ENCODE measurements around the gene SERPINF2.
"Not testable (repeated sequence)": the region's sequence is repeated elsewhere in the genome, so short reads cannot be mapped to it uniquely, and the experiment has no call there.

The SERPINF2 gene

DNA sequence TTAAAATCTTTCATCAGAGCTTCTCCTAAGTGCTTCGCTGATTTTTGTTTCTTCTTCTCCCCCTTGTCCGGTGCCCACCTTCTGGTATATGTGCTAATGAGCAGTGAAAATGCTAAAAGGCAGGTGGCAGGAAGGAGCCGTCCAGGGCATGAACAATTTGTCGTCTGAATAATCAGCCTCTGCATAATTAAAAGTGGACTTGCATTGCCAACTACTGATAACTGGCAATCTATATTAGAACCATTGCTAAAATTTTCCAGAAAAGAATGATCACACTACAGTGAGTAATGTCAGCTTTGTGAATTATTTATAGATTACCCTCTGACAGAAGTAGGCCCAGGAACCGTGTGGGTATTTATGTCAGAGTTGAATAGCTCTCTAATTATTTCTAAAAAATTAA is 47.3 kb downstream of the SERPINF2 start:
- Histone ChIP-seq H3K27ac (ENCODE audit: low read length) (no peak overlapping the region), H3K9ac (ENCODE audit: low read length) (no peak overlapping the region), H3K27me3 (ENCODE audit: control insufficient read depth, insufficient read depth, low read length) (no peaks in the 10 kb centered on the region), H3K4me1 (ENCODE audit: control insufficient read depth, low read depth, low read length) (no peaks in the 10 kb centered on the region), H3K4me3 (ENCODE audit: low read length) (no peak overlapping the region), H3K9me3 (ENCODE audit: control insufficient read depth, low read depth, low read length) (no peaks in the 10 kb centered on the region), H3K36me3 (ENCODE audit: control insufficient read depth, low read depth, low read length) (peaks cover 21% of the 10 kb centered on the region)

DNA sequence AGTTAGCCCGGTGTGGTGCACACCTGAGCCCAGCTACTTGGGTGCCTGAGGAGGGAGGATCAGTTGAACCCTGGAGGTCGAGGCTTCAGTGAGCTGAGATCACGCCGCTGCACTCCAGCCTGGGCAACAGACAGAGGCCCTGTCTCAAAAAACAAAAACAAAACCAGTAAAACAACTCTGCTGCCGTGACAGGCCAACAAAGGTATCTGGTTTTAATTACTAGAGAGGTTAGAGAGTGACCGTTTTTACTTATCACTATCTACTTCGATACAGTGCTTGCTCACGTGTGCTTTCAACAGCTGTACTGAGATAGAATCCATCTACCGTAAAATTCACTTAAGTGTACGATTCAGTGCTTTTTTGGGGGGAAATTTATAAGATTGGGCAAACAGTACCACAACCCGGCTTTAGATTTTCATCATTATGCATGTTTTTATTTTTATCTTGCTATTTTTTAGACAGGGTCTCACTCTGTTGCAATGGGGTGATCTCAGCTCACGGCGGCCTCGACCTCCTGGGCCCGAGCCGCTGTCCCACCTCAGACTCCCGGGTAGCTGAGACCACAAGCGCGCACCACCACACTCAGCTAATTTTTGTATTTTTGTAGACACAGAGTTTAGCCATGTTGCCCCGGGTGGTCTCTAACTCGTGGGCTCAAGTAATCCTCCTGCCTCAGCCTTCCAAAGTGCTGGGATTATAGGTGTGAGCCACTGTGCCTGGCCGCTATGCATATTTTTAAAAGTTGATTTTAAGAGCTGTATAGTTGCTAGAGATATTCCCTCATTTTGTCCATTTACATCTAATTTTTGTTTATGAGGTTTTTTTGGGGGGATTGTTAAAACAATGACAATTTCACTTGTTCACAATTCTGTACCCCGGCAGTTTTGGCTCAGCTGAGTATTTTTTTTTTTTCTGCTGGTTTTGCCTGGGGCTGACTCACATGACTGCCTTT is 50.1 kb downstream of the SERPINF2 start:
- Histone ChIP-seq H3K36me3 (ENCODE audit: control insufficient read depth, low read depth, low read length) (peaks cover 6% of the 10 kb centered on the region), H3K27me3 (ENCODE audit: control insufficient read depth, insufficient read depth, low read length) (no peaks in the 10 kb centered on the region), H3K4me3 (ENCODE audit: low read length) (no peak overlapping the region), H3K4me1 (ENCODE audit: control insufficient read depth, low read depth, low read length) (no peaks in the 10 kb centered on the region), H3K9ac (ENCODE audit: low read length) (no peak overlapping the region), H3K9me3 (ENCODE audit: control insufficient read depth, low read depth, low read length) (no peaks in the 10 kb centered on the region), H3K27ac (ENCODE audit: low read length) (no peak overlapping the region)

DNA sequence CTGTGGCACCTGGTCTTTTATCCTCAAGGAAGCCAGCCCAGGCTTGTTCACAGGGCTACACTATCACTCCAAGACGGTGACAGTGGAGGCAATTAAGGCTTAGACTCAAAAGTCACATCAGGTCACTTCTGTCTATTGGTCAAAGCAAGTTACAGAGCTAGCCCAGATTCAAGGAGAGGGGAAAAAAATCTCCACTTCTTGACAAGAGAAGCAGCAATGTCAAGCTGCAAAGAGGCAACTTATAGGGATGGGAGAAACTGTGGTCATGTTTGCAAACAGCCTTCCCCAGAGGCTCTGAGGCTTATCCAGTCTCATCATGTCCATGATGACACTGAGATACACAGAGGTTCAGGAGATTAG is 50.8 kb downstream of the SERPINF2 start:
- Histone ChIP-seq H3K4me3 (ENCODE audit: low read length) (no peak overlapping the region), H3K4me1 (ENCODE audit: control insufficient read depth, low read depth, low read length) (no peaks in the 10 kb centered on the region), H3K9ac (ENCODE audit: low read length) (no peak overlapping the region), H3K36me3 (ENCODE audit: control insufficient read depth, low read depth, low read length) (peaks cover 6% of the 10 kb centered on the region), H3K27ac (ENCODE audit: low read length) (no peak overlapping the region), H3K27me3 (ENCODE audit: control insufficient read depth, insufficient read depth, low read length) (no peaks in the 10 kb centered on the region), H3K9me3 (ENCODE audit: control insufficient read depth, low read depth, low read length) (no peaks in the 10 kb centered on the region)

DNA sequence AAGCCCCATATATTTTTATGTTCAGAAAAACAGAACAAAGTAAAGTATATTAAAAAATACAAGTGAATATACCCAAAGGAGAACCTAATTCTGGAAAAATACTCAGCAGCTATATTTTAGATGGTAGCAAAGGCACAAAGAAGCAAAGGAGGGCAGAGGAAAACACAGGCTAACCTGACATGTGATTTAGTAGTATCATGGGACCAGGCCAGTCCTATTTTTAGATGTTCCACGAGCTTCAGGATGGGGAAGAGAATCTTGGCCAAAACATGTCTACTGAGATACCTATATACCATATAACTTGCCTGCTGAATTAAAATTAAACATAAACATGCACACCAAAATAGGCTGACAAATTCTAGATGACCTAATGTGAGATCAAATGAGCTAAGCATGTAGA is 54.1 kb downstream of the SERPINF2 start:
- no peaks in the 10 kb centered on the region for H3K27me3 ChIP-seq (ENCODE audit: control insufficient read depth, insufficient read depth, low read length)
- no peak overlapping the region for H3K4me3 ChIP-seq (ENCODE audit: low read length)
- peaks cover 20% of the 10 kb centered on the region for H3K36me3 ChIP-seq (ENCODE audit: control insufficient read depth, low read depth, low read length)
- no peaks in the 10 kb centered on the region for H3K4me1 ChIP-seq (ENCODE audit: control insufficient read depth, low read depth, low read length)
- H3K9ac ChIP-seq (ENCODE audit: low read length): no peak overlapping the region
- no peaks in the 10 kb centered on the region for H3K9me3 ChIP-seq (ENCODE audit: control insufficient read depth, low read depth, low read length)
- no peak overlapping the region for H3K27ac ChIP-seq (ENCODE audit: low read length)

DNA sequence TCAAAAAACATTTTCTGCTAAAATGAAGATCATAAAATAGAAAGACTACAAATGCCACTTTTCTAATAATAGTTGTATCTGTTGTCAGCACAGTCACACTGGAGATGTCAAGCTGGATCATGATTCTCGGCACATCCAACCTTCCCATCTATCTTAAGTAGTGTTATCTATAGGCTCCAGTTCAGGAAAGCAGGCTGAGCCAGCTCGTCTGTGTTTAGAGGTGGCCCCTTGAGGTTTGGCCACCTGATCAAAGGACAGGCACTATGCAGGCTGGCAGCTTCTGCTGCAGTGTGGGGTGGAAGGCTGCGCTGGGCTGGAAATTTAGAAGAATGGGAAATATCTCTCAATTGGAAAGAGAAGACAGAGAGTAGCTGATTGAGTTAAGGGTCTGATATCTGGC is 54.7 kb downstream of the SERPINF2 start:
- Histone ChIP-seq H3K27ac (ENCODE audit: low read length) (no peak overlapping the region), H3K4me1 (ENCODE audit: control insufficient read depth, low read depth, low read length) (no peaks in the 10 kb centered on the region), H3K4me3 (ENCODE audit: low read length) (no peak overlapping the region), H3K36me3 (ENCODE audit: control insufficient read depth, low read depth, low read length) (peaks cover 21% of the 10 kb centered on the region), H3K9ac (ENCODE audit: low read length) (no peak overlapping the region), H3K27me3 (ENCODE audit: control insufficient read depth, insufficient read depth, low read length) (no peaks in the 10 kb centered on the region), H3K9me3 (ENCODE audit: control insufficient read depth, low read depth, low read length) (no peaks in the 10 kb centered on the region)

DNA sequence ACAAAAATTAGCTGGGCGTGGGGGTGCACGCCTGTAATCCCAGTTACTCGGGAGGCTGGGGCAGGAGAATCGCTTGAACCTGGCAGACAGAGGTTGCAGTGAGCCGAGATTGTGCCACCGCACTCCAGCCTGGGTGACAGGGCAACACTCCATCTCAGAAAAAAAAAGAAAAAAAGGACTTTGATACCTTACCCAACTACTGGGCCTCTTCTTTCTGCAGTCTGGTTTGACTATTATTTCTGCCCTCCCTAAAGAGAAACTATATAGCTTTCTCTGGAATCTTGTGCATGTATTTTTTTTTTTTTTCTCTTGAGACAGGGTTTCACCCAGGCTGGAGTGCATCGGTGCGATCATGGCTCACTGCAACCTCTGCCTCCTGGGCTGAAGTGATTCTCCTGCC is 55.2 kb downstream of the SERPINF2 start:
- peaks cover 23% of the 10 kb centered on the region for H3K36me3 ChIP-seq (ENCODE audit: control insufficient read depth, low read depth, low read length)
- not testable (repeated sequence) for H3K4me3 ChIP-seq (ENCODE audit: low read length); H3K9me3 ChIP-seq (ENCODE audit: control insufficient read depth, low read depth, low read length); H3K4me1 ChIP-seq (ENCODE audit: control insufficient read depth, low read depth, low read length); H3K27me3 ChIP-seq (ENCODE audit: control insufficient read depth, insufficient read depth, low read length); H3K9ac ChIP-seq (ENCODE audit: low read length); H3K27ac ChIP-seq (ENCODE audit: low read length)

DNA sequence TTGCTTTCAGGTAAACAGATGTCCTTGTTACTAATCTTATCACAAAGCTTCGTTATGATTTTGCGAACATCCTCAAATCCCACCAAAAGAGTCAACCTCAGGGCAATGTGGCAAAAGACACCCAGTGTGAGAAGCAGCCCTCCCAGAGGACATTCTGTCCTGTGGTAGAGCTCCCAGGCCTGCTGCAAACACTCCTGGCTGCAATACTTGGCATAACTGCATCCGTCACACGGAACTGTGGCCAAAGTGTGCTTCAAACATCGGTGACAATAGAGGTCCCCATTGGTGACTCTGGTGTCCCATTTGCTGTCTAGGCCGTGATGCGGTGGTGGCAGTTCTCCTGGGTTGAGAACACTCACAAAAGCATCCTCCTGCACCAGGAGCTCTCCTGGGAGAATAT is 57.6 kb downstream of the SERPINF2 start:
- H3K36me3 ChIP-seq (ENCODE audit: control insufficient read depth, low read depth, low read length): peaks cover 35% of the 10 kb centered on the region
- no peaks in the 10 kb centered on the region for H3K9me3 ChIP-seq (ENCODE audit: control insufficient read depth, low read depth, low read length)
- H3K4me3 ChIP-seq (ENCODE audit: low read length): no peak overlapping the region
- no peaks in the 10 kb centered on the region for H3K27me3 ChIP-seq (ENCODE audit: control insufficient read depth, insufficient read depth, low read length)
- no peaks in the 10 kb centered on the region for H3K4me1 ChIP-seq (ENCODE audit: control insufficient read depth, low read depth, low read length)
- no peak overlapping the region for H3K9ac ChIP-seq (ENCODE audit: low read length)
- H3K27ac ChIP-seq (ENCODE audit: low read length): no peak overlapping the region

DNA sequence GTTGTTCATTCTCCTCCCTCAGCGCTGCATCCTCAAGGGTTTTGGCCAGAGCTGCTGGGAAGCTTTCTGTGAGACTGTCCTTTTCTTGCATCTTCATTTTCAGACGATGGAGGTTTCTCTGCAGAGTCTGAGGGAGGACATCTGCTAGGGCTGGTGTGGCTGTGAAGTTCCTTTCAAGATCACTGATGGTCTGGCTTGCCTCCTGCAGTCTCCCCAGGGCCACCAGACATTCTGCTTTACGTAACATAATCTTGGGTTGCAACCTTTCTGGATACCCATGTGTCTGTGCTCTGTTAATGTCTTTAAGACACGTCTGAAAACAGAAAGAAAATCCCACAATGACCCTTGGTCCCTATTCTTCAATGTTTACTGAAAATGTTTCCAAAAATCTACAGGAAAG is 58.0 kb downstream of the SERPINF2 start:
- Histone ChIP-seq H3K27ac (ENCODE audit: low read length) (no peak overlapping the region), H3K36me3 (ENCODE audit: control insufficient read depth, low read depth, low read length) (peaks cover 35% of the 10 kb centered on the region), H3K9me3 (ENCODE audit: control insufficient read depth, low read depth, low read length) (no peaks in the 10 kb centered on the region), H3K27me3 (ENCODE audit: control insufficient read depth, insufficient read depth, low read length) (no peaks in the 10 kb centered on the region), H3K4me1 (ENCODE audit: control insufficient read depth, low read depth, low read length) (no peaks in the 10 kb centered on the region), H3K4me3 (ENCODE audit: low read length) (no peak overlapping the region), H3K9ac (ENCODE audit: low read length) (no peak overlapping the region)

DNA sequence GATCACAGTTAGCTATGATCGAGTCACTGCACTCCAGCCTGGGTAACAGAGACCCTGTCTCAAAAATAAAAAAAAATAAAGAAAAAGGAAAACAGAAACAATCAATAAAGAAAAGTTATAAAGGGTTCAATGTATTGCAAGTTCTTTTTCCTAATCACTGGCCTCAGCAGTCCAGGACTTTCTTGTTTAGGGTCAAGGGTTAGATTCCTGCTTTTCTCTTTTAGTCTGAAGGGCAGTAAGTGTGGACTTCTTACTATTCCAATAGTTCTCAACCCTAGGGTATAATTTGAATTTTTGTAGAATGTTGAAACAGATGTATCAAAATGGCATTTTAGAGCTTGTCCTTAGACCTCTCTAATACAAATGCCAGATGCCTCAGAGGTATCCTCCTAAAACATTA is 59.8 kb downstream of the SERPINF2 start:
- Histone ChIP-seq H3K9me3 (ENCODE audit: control insufficient read depth, low read depth, low read length) (no peaks in the 10 kb centered on the region), H3K27me3 (ENCODE audit: control insufficient read depth, insufficient read depth, low read length) (no peaks in the 10 kb centered on the region), H3K4me3 (ENCODE audit: low read length) (no peak overlapping the region), H3K4me1 (ENCODE audit: control insufficient read depth, low read depth, low read length) (no peaks in the 10 kb centered on the region), H3K27ac (ENCODE audit: low read length) (no peak overlapping the region), H3K9ac (ENCODE audit: low read length) (no peak overlapping the region), H3K36me3 (ENCODE audit: control insufficient read depth, low read depth, low read length) (peaks cover 35% of the 10 kb centered on the region)

DNA sequence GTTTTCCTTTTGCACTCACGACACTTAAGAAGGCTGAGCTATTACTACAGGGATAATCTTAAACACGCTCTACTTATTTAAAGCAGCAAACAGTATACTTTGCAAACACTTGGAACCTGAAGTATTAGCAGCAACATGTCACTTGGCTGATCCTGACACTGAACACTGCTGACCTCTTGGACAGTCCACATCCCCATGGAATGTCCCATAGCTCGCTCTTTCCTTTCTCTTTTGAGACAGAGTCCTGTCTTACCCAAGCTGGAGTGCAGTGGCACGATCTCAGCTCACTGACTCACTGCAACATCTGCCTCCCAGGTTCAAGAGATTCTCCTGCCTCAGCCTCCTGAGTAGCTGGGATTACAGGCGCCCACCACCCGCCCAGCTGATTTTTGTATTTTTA is 60.6 kb downstream of the SERPINF2 start:
- Histone ChIP-seq H3K27ac (ENCODE audit: low read length) (no peak overlapping the region), H3K4me1 (ENCODE audit: control insufficient read depth, low read depth, low read length) (no peaks in the 10 kb centered on the region), H3K36me3 (ENCODE audit: control insufficient read depth, low read depth, low read length) (peaks cover 35% of the 10 kb centered on the region), H3K9me3 (ENCODE audit: control insufficient read depth, low read depth, low read length) (no peaks in the 10 kb centered on the region), H3K9ac (ENCODE audit: low read length) (no peak overlapping the region), H3K27me3 (ENCODE audit: control insufficient read depth, insufficient read depth, low read length) (no peaks in the 10 kb centered on the region), H3K4me3 (ENCODE audit: low read length) (no peak overlapping the region)
